GM19467 (cell line): ENCODE measurements around the gene GPC6.

Experiments used
- ATAC-seq: cut with Tn5 transposase; IDR thresholded peaks from one replicate; pipeline ENCODE4 v1.9.1; 2021; ENCODE audit warnings: mild to moderate bottlenecking, moderate library complexity; ENCODE audit not compliant: unreplicated experiment

Gene GPC6

DNA sequence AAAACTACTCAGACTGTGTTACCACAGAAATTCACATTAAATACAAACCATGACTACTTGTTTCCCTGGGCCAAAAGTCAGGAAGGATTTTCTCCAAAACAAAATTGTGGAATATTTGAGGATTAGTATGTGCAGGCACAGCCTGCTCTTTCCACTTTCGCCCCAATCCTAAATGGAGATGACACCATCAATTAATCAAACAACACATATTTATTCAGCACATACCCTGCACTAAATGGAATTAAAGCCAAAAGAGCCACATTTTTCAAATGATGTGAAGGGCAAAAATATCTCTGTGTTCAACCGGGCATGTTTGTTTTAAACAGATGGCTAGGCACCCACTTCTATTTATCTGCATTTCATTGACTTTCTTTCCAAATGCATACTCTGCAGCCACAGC is 729.8 kb downstream of the GPC6 start:
- ATAC-seq = no peak

- no peak for ATAC-seq
Observed at GRCh38 chr13:93957371-93957770, 730.8 kb downstream of the GPC6 start.

GRCh38 chr13:93959796-93960533 is 733.4 kb downstream of the GPC6 start:
- no peak for ATAC-seq

DNA sequence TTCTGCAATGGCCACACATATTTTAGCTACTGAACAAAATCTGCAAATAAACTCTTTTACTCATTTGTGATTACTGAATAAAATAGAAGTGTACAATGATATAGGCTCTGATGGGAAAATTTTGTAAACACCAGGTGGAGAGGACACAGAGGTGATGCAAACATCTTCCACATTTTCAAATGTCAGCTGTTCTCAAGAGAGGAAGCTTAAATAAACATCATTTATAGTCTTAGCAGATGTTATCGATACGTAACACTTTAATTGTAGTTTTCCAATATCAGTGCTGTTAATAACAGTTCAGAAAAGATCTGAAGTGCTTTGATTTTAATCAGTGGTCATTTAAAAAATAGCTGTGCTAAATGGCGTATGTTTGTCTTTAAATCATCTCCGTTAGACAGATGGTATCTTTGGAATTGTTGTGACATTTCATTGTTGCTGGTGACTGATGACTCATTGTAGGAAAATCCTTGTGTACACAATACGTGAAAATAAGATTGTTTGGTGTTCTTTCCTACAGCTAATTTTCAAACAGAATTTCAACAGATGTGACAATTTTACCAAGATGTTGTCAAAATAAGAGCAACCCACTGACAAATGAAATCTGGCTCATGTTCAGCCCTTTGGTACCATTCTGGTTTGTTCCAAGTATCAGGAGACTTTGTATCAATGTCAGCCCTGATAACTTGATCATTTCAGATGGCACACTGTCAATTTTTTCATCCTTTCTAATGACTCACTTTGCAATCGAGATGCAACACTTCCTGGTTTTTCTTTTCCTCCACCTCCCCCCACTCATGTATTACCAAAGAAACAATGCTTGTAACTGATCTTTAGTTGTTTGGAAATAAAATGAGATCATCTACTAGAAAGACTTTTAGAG is 736.9 kb downstream of the GPC6 start:
- ATAC-seq = no peak

DNA sequence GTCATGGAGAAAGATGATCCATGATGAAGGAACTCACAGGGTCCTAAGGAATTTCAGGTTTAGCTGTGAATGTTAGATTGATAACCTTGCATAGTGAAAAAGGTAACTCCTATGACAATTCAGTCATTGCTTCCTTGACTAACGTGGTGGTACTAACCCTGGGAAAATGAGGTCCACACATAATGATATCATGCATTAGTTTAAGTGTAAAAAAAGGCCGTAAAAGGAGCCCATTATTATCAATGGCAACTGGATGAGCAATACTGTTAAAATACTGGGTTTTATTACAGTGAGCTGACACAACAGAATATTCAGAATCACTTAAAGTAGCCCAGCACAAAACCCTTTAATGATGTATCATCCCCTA is 737.5 kb downstream of the GPC6 start:
- no peak for ATAC-seq

DNA sequence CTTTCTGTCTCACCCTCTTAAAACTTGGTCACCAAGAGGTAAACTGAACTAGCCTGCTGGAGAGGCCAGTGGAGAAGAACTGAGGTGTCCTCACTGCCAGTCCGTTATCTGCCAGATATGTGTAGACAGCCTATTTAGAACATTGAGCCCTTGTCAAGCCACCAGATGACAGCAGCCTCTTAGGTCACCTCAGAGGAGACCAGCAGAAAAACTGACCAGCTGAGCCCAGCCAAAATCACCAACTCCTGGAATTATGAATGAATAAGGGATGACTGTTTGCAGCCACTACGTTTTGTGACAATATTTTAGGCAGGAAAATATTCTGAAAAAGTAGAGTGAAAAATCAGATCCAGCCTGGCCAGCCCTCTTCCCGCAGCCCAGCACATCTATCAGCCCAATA is 739.0 kb downstream of the GPC6 start:
- no peak for ATAC-seq

DNA sequence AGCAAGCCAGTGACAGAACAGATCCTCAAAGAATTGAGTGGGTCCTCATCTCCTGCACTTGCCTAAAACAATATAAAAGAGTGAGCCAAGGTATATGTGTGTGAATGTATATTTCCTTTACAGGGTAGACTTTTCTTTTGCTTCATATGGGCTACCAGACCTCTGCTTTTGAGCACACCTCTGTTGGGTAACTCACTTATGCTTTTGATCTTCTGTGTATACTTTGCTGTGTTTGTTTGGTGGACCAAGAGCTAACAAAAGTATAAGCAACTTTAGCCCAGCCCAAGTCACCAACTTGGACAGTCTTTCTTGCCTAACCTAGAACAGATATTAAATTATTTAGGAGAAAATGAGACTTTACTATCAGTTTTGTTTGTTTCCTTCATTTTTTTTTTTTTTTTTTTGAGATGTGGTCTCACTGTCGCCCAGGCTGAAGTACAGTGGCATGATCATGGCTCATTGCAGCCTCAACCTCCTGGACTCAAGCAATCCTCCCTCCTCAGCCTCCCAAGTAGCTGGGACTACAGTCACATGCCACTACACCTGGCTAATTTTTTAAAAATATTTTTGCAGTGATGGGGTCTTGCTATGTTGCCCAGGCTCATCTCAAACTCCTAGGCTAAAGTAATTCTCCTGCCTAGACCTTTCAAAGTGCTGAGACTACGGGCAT is 739.8 kb downstream of the GPC6 start:
- no peak for ATAC-seq

- no peak for ATAC-seq
Observed at GRCh38 chr13:93967286-93967685, 740.7 kb downstream of the GPC6 start.

- no peak for ATAC-seq
Observed at GRCh38 chr13:93975242-93975641, 748.6 kb downstream of the GPC6 start.

DNA sequence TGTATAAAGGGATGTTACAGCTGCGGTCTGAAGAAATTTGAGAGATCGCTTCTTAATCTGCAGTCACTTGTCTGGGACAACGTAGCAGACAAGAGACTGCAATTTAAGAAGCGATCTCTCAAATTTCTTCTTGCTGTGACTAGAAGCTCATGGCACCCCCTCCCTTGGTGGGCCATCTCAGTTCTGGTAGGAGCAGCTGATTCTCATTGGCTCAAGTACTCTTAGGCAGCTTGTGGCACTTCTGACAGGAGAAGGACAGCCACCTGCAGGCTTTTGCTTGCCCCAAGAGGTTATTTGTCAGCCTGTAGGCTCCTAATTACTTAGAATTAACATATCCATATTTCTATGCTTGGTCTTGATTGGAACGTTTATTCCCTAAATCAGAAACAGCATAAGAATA is 749.9 kb downstream of the GPC6 start:
- ATAC-seq = no peak

DNA sequence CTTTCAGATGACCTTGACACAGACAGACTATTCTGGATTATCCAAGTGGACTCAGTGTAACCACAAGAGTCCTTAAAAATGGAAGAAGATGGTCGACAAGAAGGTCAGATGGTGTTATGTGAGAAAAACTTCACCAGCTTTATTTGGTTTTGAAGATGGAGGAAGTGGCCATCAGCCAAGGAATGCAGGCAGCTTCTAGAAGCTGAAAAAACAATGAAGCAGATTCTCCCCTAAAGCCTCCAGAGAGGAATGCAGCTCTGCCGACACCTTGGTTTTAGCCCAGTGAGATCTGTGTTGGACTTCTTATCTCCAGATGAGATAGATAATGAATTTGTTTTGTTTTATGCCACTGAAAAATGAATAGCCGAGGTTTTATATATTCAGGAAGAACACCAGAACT is 751.4 kb downstream of the GPC6 start:
- no peak for ATAC-seq

DNA sequence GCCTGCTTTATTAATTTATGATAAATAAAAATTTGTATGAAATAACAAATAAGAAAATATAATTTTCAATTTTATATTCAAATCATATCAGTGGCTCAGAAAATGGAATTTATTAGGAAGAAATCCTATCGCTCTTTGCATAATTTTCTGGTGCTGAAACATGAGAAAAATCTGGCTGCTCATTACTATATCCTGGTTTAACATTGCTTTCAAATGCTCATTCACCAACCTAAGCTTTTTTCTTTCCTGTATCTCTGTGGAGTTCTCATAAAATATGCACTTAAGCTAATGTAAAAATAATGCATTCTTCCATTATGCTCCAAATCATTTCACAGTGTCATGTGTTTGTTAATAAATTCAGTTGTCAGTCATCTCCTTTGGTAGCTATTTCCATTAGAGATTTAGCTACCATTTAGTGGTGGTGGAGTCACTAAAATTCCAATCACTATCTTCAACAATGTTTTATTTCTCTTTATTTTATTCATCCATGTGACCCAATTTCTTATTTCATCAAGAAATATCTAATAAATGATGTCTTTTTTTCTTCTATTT is 754.9 kb downstream of the GPC6 start:
- ATAC-seq = no peak

DNA sequence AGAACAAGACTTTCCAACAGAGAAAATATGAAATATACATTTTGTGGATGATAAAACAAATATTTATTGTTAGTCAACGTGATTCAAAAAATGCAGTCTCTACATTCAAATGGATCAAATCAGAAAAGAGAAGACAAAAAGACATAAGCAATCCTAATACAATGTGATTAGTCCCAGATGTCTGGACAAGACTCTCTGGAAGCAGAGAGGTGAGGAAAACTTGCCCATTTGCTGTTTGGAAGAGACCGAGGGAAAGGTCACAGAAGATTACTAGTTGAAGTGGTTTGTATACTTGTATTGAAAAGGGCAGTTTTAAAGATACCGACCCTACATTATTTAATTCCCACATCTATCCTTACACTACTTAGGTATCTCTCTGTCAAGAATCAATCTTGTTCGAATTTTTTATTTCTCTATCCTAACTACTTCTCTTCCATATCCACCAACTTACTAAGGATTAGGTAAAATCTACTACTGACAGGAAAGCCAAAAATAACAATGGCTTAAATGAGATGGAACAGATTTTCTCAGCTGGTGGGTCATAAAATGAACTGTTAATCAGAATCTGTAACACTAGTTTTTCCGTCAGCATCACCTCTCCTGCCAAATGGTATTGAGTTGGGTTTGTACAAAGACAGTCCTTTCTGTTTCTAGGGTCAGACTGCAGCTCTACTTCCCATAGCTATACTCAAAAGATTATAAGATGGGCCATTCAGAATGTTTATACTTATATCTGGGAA is 755.7 kb downstream of the GPC6 start:
- ATAC-seq = no peak

GRCh38 chr13:93984052-93984451 is 757.4 kb downstream of the GPC6 start:
- ATAC-seq = no peak

- ATAC-seq = no peak
Observed at GRCh38 chr13:93984876-93985275, 758.3 kb downstream of the GPC6 start.

GRCh38 chr13:93987458-93987857 is 760.9 kb downstream of the GPC6 start:
- no peak for ATAC-seq

DNA sequence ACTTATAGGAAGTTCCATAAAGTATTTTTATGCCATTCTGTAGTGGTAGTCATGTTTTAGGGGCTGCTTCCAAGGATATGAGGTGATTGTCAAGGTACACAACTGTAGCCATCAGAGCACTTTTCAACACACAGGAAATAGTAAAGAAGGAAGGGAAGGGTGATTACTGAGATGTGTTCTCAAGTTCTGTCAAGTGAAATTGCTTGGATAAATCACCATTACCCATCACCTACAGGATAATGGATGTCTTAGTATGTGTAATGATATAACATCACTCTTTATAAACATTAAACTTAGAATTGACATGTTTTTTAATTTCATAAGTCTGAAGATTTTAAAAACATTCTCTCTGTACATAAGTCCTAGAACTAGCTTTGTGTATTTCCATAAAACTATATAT is 765.0 kb downstream of the GPC6 start:
- ATAC-seq = no peak

DNA sequence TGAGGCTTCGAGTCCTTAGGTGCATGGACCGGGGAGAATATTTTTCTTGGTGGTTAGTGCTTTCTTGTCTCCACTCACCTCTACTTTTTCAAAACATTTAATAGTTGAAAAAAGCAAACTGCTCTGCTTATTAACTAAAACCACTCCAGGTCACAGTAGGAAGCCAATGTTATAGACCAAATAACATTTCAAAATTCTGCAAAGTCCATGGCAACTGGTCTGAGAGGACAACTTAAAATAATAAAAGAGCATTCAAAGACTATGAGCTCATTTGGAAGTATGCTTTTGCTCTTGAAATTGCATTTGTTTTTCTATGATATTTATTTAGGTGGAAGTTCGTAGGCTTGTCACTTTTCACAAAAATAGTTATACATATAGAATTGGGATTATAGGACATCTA is 769.9 kb downstream of the GPC6 start:
- ATAC-seq = no peak

DNA sequence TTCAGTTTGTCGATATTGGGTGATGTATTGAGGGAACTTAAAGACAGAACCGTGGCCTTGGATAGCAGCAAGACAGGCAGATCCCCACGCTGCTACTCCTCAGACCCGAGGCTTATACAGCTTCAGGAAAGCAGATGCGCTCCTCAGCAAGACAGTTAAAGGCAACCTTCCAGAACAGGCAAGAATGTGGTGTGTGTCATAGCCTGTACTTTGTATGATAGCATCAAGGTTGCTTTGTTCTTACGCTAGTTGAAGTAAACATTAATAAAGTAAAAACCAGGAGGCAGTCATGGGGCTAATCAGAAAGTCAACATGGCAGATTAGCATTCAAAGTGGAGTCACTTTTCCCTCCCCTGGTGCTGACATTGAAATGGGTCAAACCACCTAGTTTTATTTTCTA is 779.7 kb downstream of the GPC6 start:
- ATAC-seq = no peak

- ATAC-seq = no peak
Observed at GRCh38 chr13:94007072-94007471, 780.5 kb downstream of the GPC6 start.

DNA sequence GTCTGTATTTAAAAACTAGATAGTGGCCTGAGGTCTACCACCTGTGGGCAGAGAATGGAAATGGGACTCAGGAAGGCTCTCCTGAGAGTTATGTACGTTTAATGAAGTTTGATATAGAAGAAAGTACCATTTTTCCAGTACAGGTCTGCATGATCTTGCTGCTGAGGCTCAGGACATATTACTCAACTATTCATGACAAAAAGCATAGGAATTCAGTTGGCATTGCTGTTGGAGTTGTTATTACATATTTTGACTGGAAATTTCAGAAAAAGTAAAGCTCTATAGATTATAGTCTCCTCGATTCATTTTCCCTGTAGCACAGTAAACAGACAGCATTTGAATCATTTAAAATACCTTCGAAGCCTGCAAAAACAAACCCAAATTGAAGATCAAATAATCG is 783.1 kb downstream of the GPC6 start:
- no peak for ATAC-seq
